Mucosa of descending colon (tissue), 3 donors: ENCODE measurements around the gene LRP5. TPM values are rescaled to one million over a fixed set of nuclear protein-coding genes. Genes with fewer than 3 reads are reported as not detected.

Experiments
- ATAC-seq: fragments of 200-7000 bp; cut with Tn5 transposase; one replicate; pipeline ENCODE4 v1.9.1; 2020; ENCODE audit warnings: mild to moderate bottlenecking, moderate library complexity
- DNase-seq, 3 donors: peaks; one replicate each; pipeline ENCODE4 v3.0.0-alpha.2; 2020
- H3K36me3 ChIP-seq: fragments of 200-600 bp; one replicate; pipeline ENCODE4 v1.8.0; 2021; ENCODE audit warnings: low read depth, mild to moderate bottlenecking
- H3K4me1 ChIP-seq: fragments of 200-600 bp; one replicate; pipeline ENCODE4 v1.8.0; 2021; ENCODE audit warnings: low read depth, mild to moderate bottlenecking
- H3K4me3 ChIP-seq: fragments of 200-600 bp; one replicate; pipeline ENCODE4 v1.8.0; 2021; ENCODE audit warnings: mild to moderate bottlenecking
- H3K9me3 ChIP-seq: fragments of 200-600 bp; one replicate; pipeline ENCODE4 v1.8.0; 2021; ENCODE audit warnings: mild to moderate bottlenecking
- intact Hi-C, 2 donors: fragments of 100-400 bp; cut with DNase I in 1 of 2; cut with micrococcal nuclease in 1 of 2; formaldehyde crosslinking; loops; one replicate each; pipeline versions ENCODE4 v1.11.0 to v1.11.1; 2022; cut with DNase I, micrococcal nuclease
- total RNA-seq, 3 donors: library from RNA; stranded (reverse); fragmentation: NEBNext Ultra II Directional in 2 of 3; extraction: Animal tissue kit (Norgen Biotek cat#: 25700) in 2 of 3; gene quantifications; one replicate each; pipeline versions ENCODE4 v1.2.1 to v1.2.4, GENCODE V29; 2021 to 2023
- TF ChIP-seq, protein P1 (sequence below): fragments of 200-600 bp; IDR thresholded peaks from one replicate; pipeline ENCODE4 v1.8.0; 2022; ENCODE audit warnings: antibody characterized with exemption, mild to moderate bottlenecking
- donor health status: DM: no; HTN: no; CAD: no; lungs with moderate emphysema.
- donor health status: DM: no; HTN: no; CAD: no.
- donor health status: DM: no; HTN: yes; CAD: no.

Gene LRP5
- total RNA-seq, 3 donors from 2014 or later = 83.7 to 113 (median 103) TPM

DNA sequence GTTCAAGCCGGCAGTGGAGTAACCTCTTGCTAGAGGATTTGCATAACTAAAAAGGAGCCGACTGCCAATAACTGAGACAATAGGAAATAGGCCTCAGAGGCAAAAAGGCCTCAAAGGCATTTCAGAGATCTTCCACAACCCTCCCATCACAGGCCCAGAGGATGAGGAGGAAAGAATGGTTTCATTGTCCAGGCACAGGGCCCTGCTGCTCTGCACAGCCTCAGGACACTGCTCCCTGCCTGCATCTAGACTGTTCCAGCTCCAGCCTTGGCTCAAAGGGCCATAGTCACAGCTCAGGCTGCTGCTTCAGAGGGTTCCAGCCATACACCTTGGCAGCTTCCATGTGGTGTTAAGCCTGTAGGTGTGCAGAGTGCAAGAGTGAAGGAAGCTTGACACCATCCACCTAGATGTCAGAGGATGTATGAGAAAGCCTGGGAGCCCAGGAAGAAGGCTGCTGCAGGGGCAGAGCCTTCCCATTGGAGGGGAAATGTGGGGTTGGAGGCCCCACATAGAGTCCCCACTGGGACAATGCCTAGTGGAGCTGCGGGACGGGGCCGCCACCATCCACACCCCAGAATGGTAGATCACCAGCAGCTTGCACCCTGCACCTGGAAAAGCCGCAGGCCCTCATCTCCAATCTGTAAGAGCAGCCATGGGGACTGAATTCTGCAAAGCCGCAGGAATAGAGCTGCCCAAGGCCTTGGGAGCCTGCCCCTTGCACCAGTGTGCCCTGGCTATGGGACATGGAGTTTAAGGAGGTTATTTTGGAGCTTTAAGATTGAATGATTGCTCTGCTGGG lies 8.2 kb upstream of the LRP5 start:
- Histone ChIP-seq H3K36me3 (no peaks in the 10 kb centered on the region), H3K9me3 (no peaks in the 10 kb centered on the region), H3K4me1 (peaks cover 15% of the 10 kb centered on the region), H3K4me3 (no peak overlapping the region)
- intact Hi-C loops = no loop called here
- TF ChIP-seq, protein P1, sequence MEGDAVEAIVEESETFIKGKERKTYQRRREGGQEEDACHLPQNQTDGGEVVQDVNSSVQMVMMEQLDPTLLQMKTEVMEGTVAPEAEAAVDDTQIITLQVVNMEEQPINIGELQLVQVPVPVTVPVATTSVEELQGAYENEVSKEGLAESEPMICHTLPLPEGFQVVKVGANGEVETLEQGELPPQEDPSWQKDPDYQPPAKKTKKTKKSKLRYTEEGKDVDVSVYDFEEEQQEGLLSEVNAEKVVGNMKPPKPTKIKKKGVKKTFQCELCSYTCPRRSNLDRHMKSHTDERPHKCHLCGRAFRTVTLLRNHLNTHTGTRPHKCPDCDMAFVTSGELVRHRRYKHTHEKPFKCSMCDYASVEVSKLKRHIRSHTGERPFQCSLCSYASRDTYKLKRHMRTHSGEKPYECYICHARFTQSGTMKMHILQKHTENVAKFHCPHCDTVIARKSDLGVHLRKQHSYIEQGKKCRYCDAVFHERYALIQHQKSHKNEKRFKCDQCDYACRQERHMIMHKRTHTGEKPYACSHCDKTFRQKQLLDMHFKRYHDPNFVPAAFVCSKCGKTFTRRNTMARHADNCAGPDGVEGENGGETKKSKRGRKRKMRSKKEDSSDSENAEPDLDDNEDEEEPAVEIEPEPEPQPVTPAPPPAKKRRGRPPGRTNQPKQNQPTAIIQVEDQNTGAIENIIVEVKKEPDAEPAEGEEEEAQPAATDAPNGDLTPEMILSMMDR = no peak
- ATAC-seq (no peak), DNase-seq (no peak)

DNA sequence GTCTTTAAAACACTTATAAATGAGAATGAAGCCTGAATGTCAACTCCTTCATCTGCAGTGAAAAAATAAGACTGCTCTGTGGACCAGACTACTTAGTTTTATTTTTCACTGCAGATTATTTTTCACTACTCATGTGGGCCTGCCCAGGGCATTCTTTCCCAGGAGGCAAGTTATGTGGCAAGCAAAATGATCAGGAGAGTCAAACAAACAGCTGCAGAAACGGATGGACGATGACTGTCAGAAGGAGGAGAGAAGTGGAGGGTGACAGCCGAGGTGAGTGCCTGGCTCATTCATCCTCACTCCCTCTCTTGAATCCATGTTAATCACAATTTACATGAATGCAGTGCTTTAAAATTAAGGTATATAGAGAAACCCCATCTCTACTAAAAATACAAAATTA lies 5.8 kb upstream of the LRP5 start:
- no peaks in the 10 kb centered on the region for H3K9me3 ChIP-seq
- no peaks in the 10 kb centered on the region for H3K36me3 ChIP-seq
- ATAC-seq (no peak), DNase-seq (no peak)
- intact Hi-C loops = no loop called here
- peaks cover 14% of the 10 kb centered on the region for H3K4me1 ChIP-seq
- TF ChIP-seq, protein P1 = no peak
- no peak overlapping the region for H3K4me3 ChIP-seq

DNA sequence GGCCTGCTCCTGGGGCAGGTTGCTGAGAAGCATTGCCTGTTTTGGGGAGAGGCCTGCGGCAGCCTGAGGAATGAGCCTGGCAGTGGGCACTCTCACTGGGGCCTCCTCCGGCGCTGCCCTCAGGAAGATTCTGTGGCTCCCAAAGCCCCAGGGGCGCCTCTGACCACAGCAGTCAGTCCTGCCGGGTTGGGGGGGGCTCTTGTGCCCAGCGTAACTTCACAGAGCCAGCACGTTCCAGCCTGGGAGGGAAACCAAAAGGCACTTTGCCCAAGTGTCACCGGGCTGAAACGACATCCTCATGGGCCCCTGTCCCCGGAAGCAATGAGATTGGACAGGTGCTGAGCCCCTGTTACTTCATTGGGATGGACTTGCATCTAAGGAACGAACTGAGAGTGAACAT lies 4.3 kb upstream of the LRP5 start:
- no peak for ATAC-seq
- DNase-seq = peak in 1 of 3 donors; percentile 27
- intact Hi-C loops = no loop called here
- Histone ChIP-seq H3K4me3 (no peak overlapping the region), H3K4me1 (peaks cover 3% of the 10 kb centered on the region), H3K9me3 (no peaks in the 10 kb centered on the region), H3K36me3 (no peaks in the 10 kb centered on the region)
- TF ChIP-seq, protein P1 = no peak

DNA sequence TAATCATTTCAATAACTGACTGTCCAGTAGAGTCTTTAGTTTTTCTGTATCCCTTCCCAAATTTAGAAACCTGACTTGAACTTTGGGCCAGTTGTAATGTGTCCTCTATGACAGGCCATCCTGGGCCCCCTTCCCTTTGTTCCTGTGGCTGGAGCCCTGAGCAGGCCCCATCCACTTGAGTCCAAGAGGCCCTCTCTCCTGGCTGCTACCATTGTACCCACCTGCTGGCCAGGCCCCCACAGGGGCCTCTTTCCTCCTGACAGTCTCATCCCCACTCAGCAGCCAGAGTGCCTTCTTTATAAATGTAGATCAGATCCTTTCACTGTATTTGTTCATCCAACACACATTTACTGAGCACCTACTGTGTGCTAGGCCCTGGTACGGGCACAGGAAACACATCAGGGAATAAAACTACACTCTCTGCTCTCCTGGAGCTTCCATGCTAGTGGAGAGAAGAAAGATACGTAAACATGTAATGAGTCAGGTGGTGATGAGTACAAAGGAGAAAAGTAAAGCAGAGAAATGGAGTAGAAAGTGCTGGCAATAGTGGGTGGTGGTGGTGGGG lies 2.7 kb upstream of the LRP5 start:
- Histone ChIP-seq H3K9me3 (no peaks in the 10 kb centered on the region), H3K4me3 (no peak overlapping the region), H3K4me1 (peaks cover 14% of the 10 kb centered on the region), H3K36me3 (no peaks in the 10 kb centered on the region)
- DNase-seq (peak in 1 of 3 donors; percentile 4), ATAC-seq (no peak)
- TF ChIP-seq, protein P1 = no peak
- intact Hi-C loops = loop anchor here in 1 of 2 donors (10.0 kb wide), 1 partner anchor 75 kb away; no protein-coding TSS in a partner anchor

DNA sequence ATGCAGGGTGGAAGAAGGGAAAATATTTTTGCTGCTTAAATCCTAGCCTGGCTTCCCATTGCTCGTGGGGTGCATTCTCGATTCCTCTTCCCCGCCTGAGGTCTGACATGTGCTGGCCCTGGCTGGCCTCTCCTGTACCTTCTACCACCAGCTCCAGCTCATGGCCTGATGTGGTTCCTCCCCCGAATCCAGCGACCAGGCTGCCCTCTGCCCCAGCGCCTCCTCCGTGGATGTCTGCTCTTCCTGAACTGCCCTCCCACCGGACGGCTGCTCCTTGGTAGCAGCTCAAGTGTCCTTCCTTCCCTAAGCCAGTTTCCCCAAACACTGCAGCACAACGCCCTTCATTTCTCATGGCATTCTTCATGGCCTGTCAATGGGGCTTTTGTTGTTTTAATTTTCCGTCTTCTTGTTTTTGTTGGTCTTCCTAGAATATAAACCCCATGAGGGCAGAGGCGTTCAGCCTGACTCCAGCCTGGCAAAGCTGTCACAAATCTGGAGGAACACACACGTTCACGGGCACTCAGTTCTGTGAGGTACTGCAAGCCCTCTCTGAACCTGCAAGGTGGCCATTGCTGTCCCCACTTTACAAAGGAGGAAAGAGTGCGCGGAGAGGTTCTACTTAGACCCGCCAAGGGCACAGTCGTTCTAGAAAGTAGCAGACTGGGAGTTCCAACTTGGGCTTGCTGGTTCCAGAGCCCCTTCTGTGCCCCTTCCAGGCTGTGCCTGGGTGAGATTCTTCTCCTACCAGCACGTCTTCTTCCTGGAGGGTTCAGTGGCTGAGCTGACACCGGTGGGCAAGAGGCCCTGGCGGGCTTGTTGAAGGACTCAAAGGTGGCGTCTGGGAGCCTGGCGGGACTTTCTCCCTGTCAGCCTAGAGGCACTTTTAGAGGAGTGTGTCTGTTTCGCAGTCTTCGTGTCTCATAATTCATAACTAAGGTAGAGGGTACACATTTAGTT lies 953 bp upstream of the LRP5 start:
- ATAC-seq (no peak), DNase-seq (peak in 2 of 3 donors; percentile 22 to 42)
- Histone ChIP-seq H3K4me3 (no peak overlapping the region), H3K9me3 (no peaks in the 10 kb centered on the region), H3K4me1 (peaks cover 30% of the 10 kb centered on the region), H3K36me3 (no peaks in the 10 kb centered on the region)
- intact Hi-C loops = loop anchor here in 1 of 2 donors (10.0 kb wide), 1 partner anchor 73 kb away; no protein-coding TSS in a partner anchor
- TF ChIP-seq, protein P1 = no peak
